Kidney (tissue), 14 donors: ENCODE data around the gene POMGNT1. TPM values are rescaled to one million over a fixed set of nuclear protein-coding genes. Genes with fewer than 3 reads are reported as not detected.
"Not testable (repeated sequence)": the region's sequence is repeated elsewhere in the genome, so short reads cannot be mapped to it uniquely, and the experiment has no call there.

Source experiments
- DNase-seq, 5 donors: peaks; one replicate each; pipeline ENCODE4 v3.0.0-alpha.2; 2013 to 2020
- FAIRE-seq: peaks from 2 replicates; lab custom pipeline; 2012; peaks lifted over from hg19 to GRCh38; lab: Jason Lieb, UNC
- H3K27ac ChIP-seq, 2 donors: one replicate each; pipeline ENCODE4 v1.7.0; 2013; ENCODE audit warnings: low read depth in 2 of 2, low read length in 2 of 2, inconsistent platforms in 1 of 2
- H3K27me3 ChIP-seq: one replicate; pipeline ENCODE4 v1.7.1; 2013; ENCODE audit warnings: low read length, inconsistent platforms; ENCODE audit not compliant: control insufficient read depth, insufficient read depth
- H3K36me3 ChIP-seq, 3 donors: one replicate each; pipeline versions ENCODE4 v1.7.0 to v1.7.1; 2013; ENCODE audit warnings: low read length in 3 of 3, control low read depth in 1 of 3, inconsistent platforms in 1 of 3; ENCODE audit not compliant: insufficient read depth in 3 of 3, control insufficient read depth in 2 of 3
- H3K4me1 ChIP-seq, 3 donors: one replicate each; pipeline versions ENCODE4 v1.7.0 to v1.7.1; 2013; ENCODE audit warnings: low read length in 3 of 3, inconsistent platforms in 1 of 3, low read depth in 1 of 3; ENCODE audit not compliant: control insufficient read depth in 2 of 3, insufficient read depth in 2 of 3
- H3K4me3 ChIP-seq, 3 donors: one replicate each; pipeline versions ENCODE4 v1.7.0 to v1.8.1; 2013; ENCODE audit warnings: low read length in 3 of 3, control low read depth in 1 of 3, inconsistent platforms in 1 of 3
- H3K9ac ChIP-seq, 3 donors: one replicate each; pipeline versions ENCODE4 v1.7.0 to v1.7.1; 2013; ENCODE audit warnings: low read length in 3 of 3, control low read depth in 1 of 3, inconsistent platforms in 1 of 3
- H3K9me3 ChIP-seq, 3 donors: one replicate each; pipeline versions ENCODE4 v1.7.0 to v1.7.1; 2013; ENCODE audit warnings: low read length in 3 of 3, control low read depth in 1 of 3, inconsistent platforms in 1 of 3; ENCODE audit not compliant: control insufficient read depth in 2 of 3, insufficient read depth in 1 of 3
- CTCF ChIP-seq: IDR thresholded peaks from 3 replicates; pipeline ENCODE4 v1.5.1; 2012; ENCODE audit warnings: mild to moderate bottlenecking, moderate library complexity, borderline replicate concordance; ENCODE audit not compliant: insufficient read depth; ENCODE audit errors: extremely low read depth
- intact Hi-C: fragments of 100-400 bp; cut with DNase I; formaldehyde crosslinking; loops from one replicate; pipeline ENCODE4 v1.11.1; 2022
- polyA plus RNA-seq: library from polyadenylated mRNA; stranded (reverse); fragments of 350-450 nt; fragmentation: Illumina TruSeq; extraction: RNeasy Lipid Tissue Mini Kit (QIAGEN cat#74804); gene quantifications from one replicate; pipeline ENCODE4 v1.2.3, GENCODE V29; 2014; ENCODE audit warnings: low read depth, low replicate concordance; ENCODE audit not compliant: insufficient read depth
- total RNA-seq: library from RNA; stranded (reverse); fragmentation: NEBNext Ultra II Directional; extraction: Animal tissue kit (Norgen Biotek cat#: 25700); gene quantifications from one replicate; pipeline ENCODE4 v1.2.1, GENCODE V29; 2021
- donor health status: control.
- donor health status: control.
- donor health status: control.
- donor health status: control.
- donor health status: control.
- donor health status: DM: yes; HTN: yes; CAD: no.
- donor health status: Normal renal cell carcinoma (clear cell type).

POMGNT1 gene
- total and polyA plus RNA-seq, 2 donors from 2014 or later: 65.1 to 129 TPM

- Histone ChIP-seq H3K4me1 (peaks cover 0 to 4% (median 0%) of the 10 kb centered on the region in 3 donors), H3K27ac (no peak overlapping the region), H3K9ac (no peak overlapping the region), H3K27me3 (no peaks in the 10 kb centered on the region), H3K36me3 (no peaks in the 10 kb centered on the region), H3K4me3 (no peak overlapping the region), H3K9me3 (no peaks in the 10 kb centered on the region)
- FAIRE-seq (no peak), DNase-seq (no peak)
- no peak for TF ChIP-seq CTCF
- intact Hi-C loops: loop anchor here (10.0 kb wide), 1 partner anchor 190 kb away; no protein-coding TSS in a partner anchor
Observed at GRCh38 chr1:46224966-46225365, 26.7 kb upstream of the POMGNT1 start.

- intact Hi-C loops: loop anchor here (10.0 kb wide), 1 partner anchor 189 kb away; no protein-coding TSS in a partner anchor
- no peak for FAIRE-seq
Observed at GRCh38 chr1:46223472-46223943, 25.3 kb upstream of the POMGNT1 start.

GRCh38 chr1:46223055-46223454 is 24.8 kb upstream of the POMGNT1 start:
- not testable (repeated sequence) for H3K9ac ChIP-seq, H3K36me3 ChIP-seq, H3K9me3 ChIP-seq, H3K27me3 ChIP-seq, DNase-seq, H3K4me3 ChIP-seq, H3K27ac ChIP-seq, FAIRE-seq, H3K4me1 ChIP-seq
- intact Hi-C loops: loop anchor here (10.0 kb wide), 1 partner anchor 188 kb away; no protein-coding TSS in a partner anchor

More at GRCh38 chr1:46223472-46223943, 25.3 kb upstream of the POMGNT1 start:
- DNase-seq: peak; percentile 68 to 92 (median 76)
- Histone ChIP-seq H3K9me3 (no peaks in the 10 kb centered on the region), H3K4me3 (no peak overlapping the region), H3K4me1 (peaks cover 0 to 4% (median 0%) of the 10 kb centered on the region in 3 donors), H3K27ac (no peak overlapping the region), H3K36me3 (no peaks in the 10 kb centered on the region), H3K27me3 (no peaks in the 10 kb centered on the region), H3K9ac (no peak overlapping the region)
- peak; percentile 94 for TF ChIP-seq CTCF

- peaks cover 0 to 4% (median 0%) of the 10 kb centered on the region in 3 donors for H3K4me1 ChIP-seq
- H3K27ac ChIP-seq: no peak overlapping the region
- H3K4me3 ChIP-seq: no peak overlapping the region
- no peaks in the 10 kb centered on the region for H3K9me3 ChIP-seq
- intact Hi-C loops: loop anchor here (10.0 kb wide), 1 partner anchor 187 kb away; no protein-coding TSS in a partner anchor
- FAIRE-seq: no peak
- no peak overlapping the region for H3K9ac ChIP-seq
- H3K36me3 ChIP-seq: no peaks in the 10 kb centered on the region
- no peaks in the 10 kb centered on the region for H3K27me3 ChIP-seq
- TF ChIP-seq CTCF: no peak
- no peak for DNase-seq
Observed at GRCh38 chr1:46221749-46222148, 23.5 kb upstream of the POMGNT1 start.
